SK-N-MC (cell line): ENCODE data around the gene CYB5R3.

ENCODE experiments used
- DNase-seq: peaks from one replicate; pipeline ENCODE4 v3.0.0-alpha.2; 2011; ENCODE audit warnings: low read depth, low spot score
- H3K27ac ChIP-seq: fragments of 200-600 bp; sonication (generic); 2 replicates; pipeline ENCODE4 v1.5.1; 2016; ENCODE audit warnings: mixed run types
- H3K36me3 ChIP-seq: fragments of 200-600 bp; sonication (generic); 2 replicates; pipeline ENCODE4 v1.6.1; 2017; ENCODE audit warnings: antibody characterized with exemption, low read length, mixed read lengths; ENCODE audit not compliant: insufficient read depth
- H3K4me3 ChIP-seq: fragments of 200-600 bp; sonication (generic); 2 replicates; pipeline ENCODE4 v1.5.1; 2016
- H3K9ac ChIP-seq: fragments of 200-600 bp; sonication (generic); 2 replicates; pipeline ENCODE4 v1.8.0; 2017; ENCODE audit warnings: mixed run types, mixed read lengths; ENCODE audit not compliant: insufficient read length
- H3K9me3 ChIP-seq: fragments of 200-600 bp; sonication (generic); 2 replicates; pipeline ENCODE4 v1.6.1; 2017; ENCODE audit warnings: low read depth, mild to moderate bottlenecking, antibody characterized with exemption, low read length, moderate library complexity, mixed read lengths
- EZH2 ChIP-seq: fragments of 200-600 bp; sonication (generic); IDR thresholded peaks from one replicate; pipeline ENCODE4 v1.6.1; 2017; ENCODE audit warnings: antibody characterized with exemption
- FOXP2 ChIP-seq: optimal IDR thresholded peaks from 2 replicates; pipeline ENCODE3; 2011; ENCODE audit warnings: mild to moderate bottlenecking, moderate library complexity; ENCODE audit not compliant: insufficient read depth; ENCODE audit errors: extremely low read length, control extremely low read depth
- POLR2AphosphoS5 ChIP-seq: IDR thresholded peaks from 2 replicates; pipeline ENCODE4 v1.6.1; 2012; ENCODE audit warnings: mild to moderate bottlenecking, low read depth, low read length, borderline replicate concordance

CYB5R3 gene

GRCh38 chr22:42642806-42643633 is 6.2 kb downstream of the CYB5R3 start:
- no peak overlapping the region for H3K9ac ChIP-seq
- H3K27ac ChIP-seq = no peak overlapping the region
- H3K9me3 ChIP-seq = no peaks in the 10 kb centered on the region
- no peaks in the 10 kb centered on the region for H3K36me3 ChIP-seq
- H3K4me3 ChIP-seq = no peak overlapping the region
- no peak for TF ChIP-seq FOXP2
- TF ChIP-seq POLR2AphosphoS5 = no peak
- TF ChIP-seq EZH2 = no peak
- no peak for DNase-seq

GRCh38 chr22:42641801-42642413 is 7.3 kb downstream of the CYB5R3 start:
- no peaks in the 10 kb centered on the region for H3K36me3 ChIP-seq
- no peak overlapping the region for H3K9ac ChIP-seq
- H3K9me3 ChIP-seq = no peaks in the 10 kb centered on the region
- TF ChIP-seq POLR2AphosphoS5 (no peak), EZH2 (no peak), FOXP2 (no peak)
- no peak for DNase-seq
- H3K4me3 ChIP-seq = no peak overlapping the region
- H3K27ac ChIP-seq = no peak overlapping the region

DNA sequence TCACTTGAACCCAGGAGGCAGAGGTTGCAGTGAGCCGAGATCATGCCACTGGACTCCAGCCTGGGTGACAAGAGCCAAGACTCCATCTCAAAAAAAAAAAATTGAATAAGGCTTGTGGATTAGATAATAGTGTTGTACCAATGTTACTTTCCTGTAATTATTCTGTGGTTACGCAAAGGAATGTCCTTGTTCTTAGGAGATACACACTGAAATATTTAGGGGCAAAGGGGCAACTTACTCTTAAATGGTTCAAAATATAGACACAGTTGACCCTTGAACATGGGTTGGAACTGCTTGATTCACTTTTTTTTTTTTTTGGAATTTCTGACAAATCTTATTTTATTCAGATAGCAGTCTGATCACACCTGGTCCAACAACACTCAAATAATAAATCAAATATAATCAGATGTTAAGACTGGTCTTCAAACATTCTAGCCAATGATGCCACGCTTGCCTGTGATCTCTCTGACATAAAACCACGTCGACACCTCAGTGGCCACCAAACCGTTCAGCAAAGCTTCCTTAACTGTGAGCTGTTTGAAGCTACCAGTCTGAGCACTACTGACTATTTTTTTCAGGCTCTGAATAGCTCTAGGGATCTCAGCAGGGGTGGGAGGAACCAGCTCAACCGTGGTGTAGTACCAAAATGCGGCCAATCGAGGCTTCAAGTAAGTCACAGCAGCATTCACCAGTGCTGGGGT is 9.5 kb downstream of the CYB5R3 start:
- Histone ChIP-seq H3K9ac (no peak overlapping the region), H3K36me3 (peaks cover 4% of the 10 kb centered on the region; the same call in 1 of the 2 replicates), H3K27ac (no peak overlapping the region), H3K4me3 (no peak overlapping the region), H3K9me3 (no peaks in the 10 kb centered on the region)
- TF ChIP-seq EZH2 = no peak
- TF ChIP-seq FOXP2 = no peak
- TF ChIP-seq POLR2AphosphoS5 = no peak
- DNase-seq = no peak

DNA sequence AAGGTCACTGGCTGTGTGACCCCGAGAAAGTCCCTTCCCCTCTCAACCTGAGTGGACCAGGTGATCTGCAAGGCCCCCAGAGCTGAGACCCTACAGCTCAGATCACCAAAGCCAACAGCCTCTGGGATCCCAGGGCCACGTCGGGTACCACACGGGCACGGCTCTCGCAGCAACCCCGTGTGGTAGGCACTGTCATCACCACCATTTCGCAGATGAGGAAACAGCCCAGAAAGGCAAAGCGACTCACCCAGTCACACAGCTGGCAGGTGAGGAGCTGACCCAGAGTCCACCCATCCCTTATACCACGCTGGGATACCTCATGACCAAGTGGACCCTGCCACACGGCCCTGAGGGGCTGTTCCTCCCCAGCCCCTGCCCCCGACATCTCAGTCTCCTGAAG is 11.6 kb downstream of the CYB5R3 start:
- Histone ChIP-seq H3K9me3 (no peaks in the 10 kb centered on the region), H3K27ac (no peak overlapping the region)

DNA sequence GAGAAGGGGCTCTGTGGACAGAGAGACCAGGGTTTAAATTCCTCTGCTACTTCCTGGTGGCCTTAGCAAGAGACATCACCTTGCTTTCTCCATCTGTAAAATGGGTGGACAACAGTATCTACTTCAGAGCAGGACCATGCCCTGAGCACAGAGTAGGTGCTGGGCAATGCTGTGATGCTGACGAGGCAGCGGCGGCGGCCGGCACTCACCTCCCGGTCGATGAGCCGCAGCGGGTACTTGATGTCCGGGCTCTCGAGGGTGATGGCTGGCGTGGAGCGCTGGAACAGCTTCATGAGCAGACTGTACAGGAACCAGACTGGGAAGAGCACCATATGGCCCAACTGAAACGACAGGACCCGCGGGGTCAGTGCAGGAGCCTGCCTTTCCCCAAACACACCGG is 12.7 kb downstream of the CYB5R3 start:
- no peaks in the 10 kb centered on the region for H3K9me3 ChIP-seq
- no peak for DNase-seq
- H3K9ac ChIP-seq = no peak overlapping the region
- no peak overlapping the region for H3K27ac ChIP-seq
- peaks cover 19% of the 10 kb centered on the region; the same call in 1 of the 2 replicates for H3K36me3 ChIP-seq
- TF ChIP-seq EZH2 (no peak), POLR2AphosphoS5 (no peak), FOXP2 (no peak)
- H3K4me3 ChIP-seq = no peak overlapping the region

More for the DNA sequence above, 11.6 kb downstream of the CYB5R3 start:
- peaks cover 15% of the 10 kb centered on the region; the same call in 1 of the 2 replicates for H3K36me3 ChIP-seq
- no peak for DNase-seq
- H3K4me3 ChIP-seq = no peak overlapping the region
- no peak overlapping the region for H3K9ac ChIP-seq
- TF ChIP-seq EZH2 (no peak), FOXP2 (no peak), POLR2AphosphoS5 (no peak)

DNA sequence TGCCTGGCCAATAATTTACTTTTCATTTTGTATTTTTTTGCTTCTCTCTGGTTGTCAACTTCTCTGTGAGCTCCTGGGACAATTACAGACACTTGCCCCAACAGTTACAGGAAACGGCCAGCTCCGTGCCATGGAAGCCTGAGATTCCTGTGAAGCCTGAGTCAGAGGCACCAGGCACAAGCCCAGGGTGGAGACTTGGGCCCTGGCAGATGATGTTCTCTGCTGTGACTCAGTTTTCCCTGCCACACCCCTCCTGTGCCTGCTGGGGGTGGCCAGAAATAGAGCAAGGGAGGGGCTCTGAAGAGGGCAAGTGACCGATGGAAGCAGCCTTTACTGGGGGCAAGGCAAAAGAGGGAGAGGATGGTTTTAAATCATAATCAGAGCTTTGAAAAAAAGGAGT is 13.7 kb downstream of the CYB5R3 start:
- H3K9ac ChIP-seq = no peak overlapping the region
- no peak overlapping the region for H3K4me3 ChIP-seq

GRCh38 chr22:42633013-42633412 is 16.2 kb downstream of the CYB5R3 start:
- Histone ChIP-seq H3K4me3 (no peak overlapping the region), H3K36me3 (peaks cover 28% of the 10 kb centered on the region; the same call in 1 of the 2 replicates), H3K9ac (no peak overlapping the region), H3K27ac (no peak overlapping the region), H3K9me3 (no peaks in the 10 kb centered on the region)
- DNase-seq = no peak
- TF ChIP-seq FOXP2 = no peak

More for the DNA sequence above, 13.7 kb downstream of the CYB5R3 start:
- H3K36me3 ChIP-seq = peaks cover 19% of the 10 kb centered on the region; the same call in 1 of the 2 replicates
- TF ChIP-seq EZH2 (no peak), POLR2AphosphoS5 (no peak), FOXP2 (no peak)
- no peaks in the 10 kb centered on the region for H3K9me3 ChIP-seq
- no peak for DNase-seq
- H3K27ac ChIP-seq = no peak overlapping the region

- Histone ChIP-seq H3K27ac (no peak overlapping the region), H3K36me3 (peaks cover 33% of the 10 kb centered on the region; the same call in 1 of the 2 replicates), H3K9ac (no peak overlapping the region), H3K9me3 (no peaks in the 10 kb centered on the region), H3K4me3 (no peak overlapping the region)
- DNase-seq = no peak
- TF ChIP-seq FOXP2 = no peak
- no peak for TF ChIP-seq EZH2
- no peak for TF ChIP-seq POLR2AphosphoS5
Observed at GRCh38 chr22:42632096-42632495, 17.1 kb downstream of the CYB5R3 start.
